ENCODE results near the gene SV2C.

DNA sequence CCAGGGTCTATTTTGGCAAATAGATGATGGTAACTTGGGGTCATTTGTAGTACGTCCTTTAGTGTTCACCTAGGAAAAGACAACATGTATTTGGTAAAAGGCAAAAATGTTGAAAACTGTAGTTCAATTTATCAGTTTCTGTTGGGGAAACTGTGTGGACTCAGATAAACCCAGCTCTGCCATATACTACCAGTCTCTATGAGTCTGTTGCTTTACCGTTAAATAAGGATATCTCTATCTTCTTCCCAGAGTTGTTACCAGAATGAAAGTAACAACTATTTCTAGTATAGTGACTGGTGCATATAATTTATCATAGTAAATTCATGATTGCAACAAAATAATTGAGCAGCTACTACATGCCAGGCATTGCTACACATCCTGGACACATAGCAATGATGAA lies 316.1 kb downstream of the SV2C start:
- TF ChIP-seq, protein P1, sequence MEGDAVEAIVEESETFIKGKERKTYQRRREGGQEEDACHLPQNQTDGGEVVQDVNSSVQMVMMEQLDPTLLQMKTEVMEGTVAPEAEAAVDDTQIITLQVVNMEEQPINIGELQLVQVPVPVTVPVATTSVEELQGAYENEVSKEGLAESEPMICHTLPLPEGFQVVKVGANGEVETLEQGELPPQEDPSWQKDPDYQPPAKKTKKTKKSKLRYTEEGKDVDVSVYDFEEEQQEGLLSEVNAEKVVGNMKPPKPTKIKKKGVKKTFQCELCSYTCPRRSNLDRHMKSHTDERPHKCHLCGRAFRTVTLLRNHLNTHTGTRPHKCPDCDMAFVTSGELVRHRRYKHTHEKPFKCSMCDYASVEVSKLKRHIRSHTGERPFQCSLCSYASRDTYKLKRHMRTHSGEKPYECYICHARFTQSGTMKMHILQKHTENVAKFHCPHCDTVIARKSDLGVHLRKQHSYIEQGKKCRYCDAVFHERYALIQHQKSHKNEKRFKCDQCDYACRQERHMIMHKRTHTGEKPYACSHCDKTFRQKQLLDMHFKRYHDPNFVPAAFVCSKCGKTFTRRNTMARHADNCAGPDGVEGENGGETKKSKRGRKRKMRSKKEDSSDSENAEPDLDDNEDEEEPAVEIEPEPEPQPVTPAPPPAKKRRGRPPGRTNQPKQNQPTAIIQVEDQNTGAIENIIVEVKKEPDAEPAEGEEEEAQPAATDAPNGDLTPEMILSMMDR (tag by site-specific recombination; IDR thresholded peaks at IDR 0.05) = no peak
- TF ChIP-seq ZNF658 (tag by site-specific recombination; IDR thresholded peaks at IDR 0.05) (no peak), ZNF747 (tag by site-specific recombination; IDR thresholded peaks at IDR 0.05) (no peak), MEIS1 (CRISPR knock-in tag; IDR thresholded peaks at IDR 0.05; ENCODE audit: borderline replicate concordance) (no peak), ZBTB1 (tag by site-specific recombination; IDR thresholded peaks at IDR 0.05) (no peak), YY1 (tag by site-specific recombination; IDR thresholded peaks at IDR 0.05) (no peak), ZNF266 (tag by site-specific recombination; IDR thresholded peaks at IDR 0.05; ENCODE audit: low read depth) (no peak), ZBTB8A (tag by site-specific recombination; IDR thresholded peaks at IDR 0.05) (no peak), ZNF785 (tag by site-specific recombination; IDR thresholded peaks at IDR 0.05) (no peak), MYNN (tag by site-specific recombination; IDR thresholded peaks at IDR 0.05; ENCODE audit: borderline replicate concordance) (no peak)
- TF ChIP-seq, protein P2, sequence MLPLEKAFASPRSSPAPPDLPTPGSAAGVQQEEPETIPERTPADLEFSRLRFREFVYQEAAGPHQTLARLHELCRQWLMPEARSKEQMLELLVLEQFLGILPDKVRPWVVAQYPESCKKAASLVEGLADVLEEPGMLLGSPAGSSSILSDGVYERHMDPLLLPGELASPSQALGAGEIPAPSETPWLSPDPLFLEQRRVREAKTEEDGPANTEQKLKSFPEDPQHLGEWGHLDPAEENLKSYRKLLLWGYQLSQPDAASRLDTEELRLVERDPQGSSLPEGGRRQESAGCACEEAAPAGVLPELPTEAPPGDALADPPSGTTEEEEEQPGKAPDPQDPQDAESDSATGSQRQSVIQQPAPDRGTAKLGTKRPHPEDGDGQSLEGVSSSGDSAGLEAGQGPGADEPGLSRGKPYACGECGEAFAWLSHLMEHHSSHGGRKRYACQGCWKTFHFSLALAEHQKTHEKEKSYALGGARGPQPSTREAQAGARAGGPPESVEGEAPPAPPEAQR (tag by site-specific recombination; IDR thresholded peaks at IDR 0.05) = no peak
- TF ChIP-seq, protein P3, sequence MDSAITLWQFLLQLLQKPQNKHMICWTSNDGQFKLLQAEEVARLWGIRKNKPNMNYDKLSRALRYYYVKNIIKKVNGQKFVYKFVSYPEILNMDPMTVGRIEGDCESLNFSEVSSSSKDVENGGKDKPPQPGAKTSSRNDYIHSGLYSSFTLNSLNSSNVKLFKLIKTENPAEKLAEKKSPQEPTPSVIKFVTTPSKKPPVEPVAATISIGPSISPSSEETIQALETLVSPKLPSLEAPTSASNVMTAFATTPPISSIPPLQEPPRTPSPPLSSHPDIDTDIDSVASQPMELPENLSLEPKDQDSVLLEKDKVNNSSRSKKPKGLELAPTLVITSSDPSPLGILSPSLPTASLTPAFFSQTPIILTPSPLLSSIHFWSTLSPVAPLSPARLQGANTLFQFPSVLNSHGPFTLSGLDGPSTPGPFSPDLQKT (IDR thresholded peaks at IDR 0.05; ENCODE audit: borderline replicate concordance, low read depth, low read length) = no peak

All from HEK293 (cell line).